Nephron progenitor cell (in vitro differentiated cells): ENCODE data around the gene INTS11.

Experiments used
- DNase-seq: peaks from one replicate; pipeline ENCODE4 v3.0.0; 2021
- H3K27ac Mint-ChIP-seq: 2 replicates; pipeline ENCODE4 v1.8.0; 2021; ENCODE audit warnings: mild to moderate bottlenecking, moderate library complexity, mixed read lengths
- H3K27me3 Mint-ChIP-seq: 2 replicates; pipeline ENCODE4 v1.8.0; 2021; ENCODE audit warnings: mild to moderate bottlenecking, low read depth, mixed read lengths; ENCODE audit not compliant: poor library complexity
- H3K36me3 Mint-ChIP-seq: 2 replicates; pipeline ENCODE4 v1.8.0; 2021; ENCODE audit warnings: low read depth, mixed read lengths
- H3K4me1 Mint-ChIP-seq: 2 replicates; pipeline ENCODE4 v1.8.0; 2021; ENCODE audit warnings: mixed read lengths
- H3K4me3 Mint-ChIP-seq: 2 replicates; pipeline ENCODE4 v1.8.0; 2021; ENCODE audit warnings: mild to moderate bottlenecking, moderate library complexity, mixed read lengths
- H3K9me3 Mint-ChIP-seq: 2 replicates; pipeline ENCODE4 v1.8.0; 2021; ENCODE audit warnings: mild to moderate bottlenecking, moderate library complexity, mixed read lengths
- CTCF ChIP-seq: fragments of 200-600 bp; sonication (generic); IDR thresholded peaks from 2 replicates; pipeline ENCODE4 v1.5.0; 2021; ENCODE audit warnings: antibody characterized with exemption

Gene INTS11

DNA sequence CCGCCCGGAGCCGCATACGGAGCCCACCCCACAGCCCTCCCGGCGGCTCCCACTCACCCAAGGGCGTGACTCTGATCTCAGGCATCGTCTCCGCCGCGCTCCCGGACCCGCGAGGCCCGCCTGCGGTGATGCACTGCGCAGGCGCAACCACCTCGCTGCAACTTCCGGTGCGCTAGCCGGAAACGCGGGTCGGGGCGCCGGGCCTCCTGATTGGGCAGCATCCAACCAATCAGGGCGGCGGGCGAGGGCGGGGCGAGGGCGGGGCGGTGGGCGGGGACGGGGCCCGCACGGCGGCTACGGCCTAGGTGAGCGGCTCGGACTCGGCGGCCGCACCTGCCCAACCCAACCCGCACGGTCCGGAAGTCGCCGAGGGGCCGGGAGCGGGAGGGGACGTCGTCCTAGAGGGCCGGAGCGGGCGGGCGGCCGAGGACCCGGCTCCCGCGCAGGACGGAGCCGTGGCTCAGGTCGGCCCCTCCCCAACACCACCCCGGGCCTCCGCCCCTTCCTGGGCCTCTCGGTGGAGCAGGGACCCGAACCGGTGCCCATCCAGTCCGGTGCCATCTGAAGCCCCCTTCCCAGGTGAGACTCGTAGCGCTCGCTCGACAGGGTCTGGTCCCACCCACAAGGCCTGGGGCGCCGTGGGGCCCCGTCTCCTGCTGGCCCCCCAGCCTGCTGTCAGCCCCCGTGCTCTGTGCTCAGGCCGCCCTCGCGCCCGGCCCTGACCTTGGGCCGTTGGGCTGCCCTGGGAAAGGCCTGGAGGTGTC, at the start of gene INTS11, which contains the start of gene CPTP:
Gene INTS11, minus strand, starts transcription at position 137 of the 764 bp plus-strand sequence. Its CDS starts 52 bp downstream, at position 85.
Gene CPTP, plus strand, starts transcription at position 279 of the 764 bp plus-strand sequence. CDS start 2,109 bp downstream, outside the sequence.
- Mint-ChIP-seq H3K27ac (peak within 1 kb of the TSS; percentile 94), H3K4me3 (peak within 1 kb of the TSS; percentile 93), H3K9me3 (no peaks in the 10 kb centered on the region), H3K36me3 (no peaks in the 10 kb centered on the region), H3K4me1 (peaks cover 26% of the 10 kb centered on the region), H3K27me3 (peaks cover 7% of the 10 kb centered on the region)
- DNase-seq = peak; percentile 95
- TF ChIP-seq CTCF = no peak

- Mint-ChIP-seq H3K27ac (no peak overlapping the region), H3K36me3 (no peaks in the 10 kb centered on the region), H3K4me1 (peaks cover 20% of the 10 kb centered on the region), H3K27me3 (no peaks in the 10 kb centered on the region), H3K9me3 (no peaks in the 10 kb centered on the region), H3K4me3 (peak overlapping the region; percentile 89)
- no peak for DNase-seq
- TF ChIP-seq CTCF = no peak
Observed at GRCh38 chr1:1373815-1374588, 49.5 kb upstream of the INTS11 start.

- DNase-seq = no peak
- Mint-ChIP-seq H3K36me3 (no peaks in the 10 kb centered on the region), H3K9me3 (no peaks in the 10 kb centered on the region), H3K4me3 (peak overlapping the region; percentile 89), H3K4me1 (peaks cover 20% of the 10 kb centered on the region), H3K27me3 (no peaks in the 10 kb centered on the region), H3K27ac (no peak overlapping the region)
- no peak for TF ChIP-seq CTCF
Observed at GRCh38 chr1:1373051-1373814, 48.8 kb upstream of the INTS11 start.

DNA sequence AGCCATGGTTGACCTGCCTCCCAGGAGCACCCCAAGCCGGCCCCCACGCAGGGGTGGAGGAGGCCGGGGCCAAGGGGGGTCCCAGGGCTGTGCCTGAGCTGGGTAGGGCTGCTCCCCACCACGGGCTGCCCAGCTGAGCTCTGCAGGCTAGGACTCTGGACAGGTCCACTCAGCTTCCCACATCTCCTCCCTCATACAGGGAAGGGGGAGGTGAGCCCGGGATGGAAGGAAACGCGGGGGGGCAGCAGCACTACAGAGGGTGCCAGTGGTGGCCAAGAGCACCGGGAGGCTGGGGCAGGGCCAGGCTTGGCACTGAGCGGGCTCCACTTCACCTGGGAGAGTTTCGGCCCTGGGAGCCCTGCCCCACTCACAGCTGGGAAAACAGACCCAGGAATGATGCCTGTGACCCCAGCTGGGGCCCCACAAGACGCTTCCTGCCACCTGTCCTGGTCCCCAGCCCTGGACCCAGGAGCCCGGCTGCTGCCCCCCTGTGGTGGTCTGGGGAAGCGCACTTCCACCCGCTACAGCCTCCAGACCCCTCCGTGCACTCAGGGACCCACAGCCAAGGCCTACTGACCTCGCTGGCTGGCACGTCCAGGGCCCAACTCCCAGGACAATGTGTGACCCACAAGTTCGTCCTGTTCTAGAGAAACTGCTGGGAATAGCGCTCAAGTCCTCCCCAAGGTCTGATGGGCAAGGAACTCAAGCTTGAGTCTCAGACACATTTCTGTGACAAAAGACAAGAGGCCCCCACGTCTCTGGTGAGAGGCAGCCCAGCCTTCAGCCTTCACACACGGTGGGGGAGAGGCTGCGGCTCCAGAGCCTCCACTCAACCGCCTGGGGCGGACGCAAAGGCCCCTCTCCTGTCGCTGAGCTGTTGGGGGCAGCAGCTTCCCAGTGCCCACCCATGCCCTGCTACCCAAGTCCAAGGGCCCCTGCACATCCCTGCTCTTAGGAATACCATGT, 47.6 kb upstream of the INTS11 start:
- peaks cover 20% of the 10 kb centered on the region for H3K4me1 Mint-ChIP-seq
- peak overlapping the region; percentile 59 for H3K4me3 Mint-ChIP-seq
- H3K36me3 Mint-ChIP-seq = no peaks in the 10 kb centered on the region
- peak; percentile 96 for TF ChIP-seq CTCF
- H3K27me3 Mint-ChIP-seq = no peaks in the 10 kb centered on the region
- no peaks in the 10 kb centered on the region for H3K9me3 Mint-ChIP-seq
- peak; percentile 93 for DNase-seq
- H3K27ac Mint-ChIP-seq = no peak overlapping the region

DNA sequence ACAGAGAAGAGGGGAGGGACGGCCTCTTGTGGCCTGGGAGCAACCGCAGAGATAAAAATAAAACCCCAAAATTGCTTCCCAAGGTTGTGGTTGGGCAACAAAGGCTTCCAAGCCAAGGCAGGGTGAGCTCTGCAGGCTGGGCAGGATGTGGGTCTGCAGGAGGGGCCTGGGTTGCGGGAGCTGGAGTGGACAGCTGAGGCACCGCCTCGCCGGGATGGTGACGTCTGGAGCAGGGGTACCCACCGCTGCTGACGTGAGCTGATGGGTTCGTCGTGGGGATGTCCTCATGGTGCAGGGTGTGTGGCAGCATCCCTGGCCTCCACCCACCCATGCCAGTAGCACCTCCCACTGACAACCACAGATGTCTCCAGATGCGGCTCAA, 46.9 kb upstream of the INTS11 start:
- no peak overlapping the region for H3K27ac Mint-ChIP-seq
- no peak overlapping the region for H3K4me3 Mint-ChIP-seq
- H3K9me3 Mint-ChIP-seq = no peaks in the 10 kb centered on the region
- DNase-seq = no peak
- no peaks in the 10 kb centered on the region for H3K27me3 Mint-ChIP-seq
- H3K36me3 Mint-ChIP-seq = no peaks in the 10 kb centered on the region
- peaks cover 20% of the 10 kb centered on the region for H3K4me1 Mint-ChIP-seq
- TF ChIP-seq CTCF = no peak
